Measurements from ENCODE around the gene RAD21L1.

Gene RAD21L1

GRCh38 chr20:1296117-1296610 lies 70.3 kb downstream of the RAD21L1 start:
- no peak for DNase-seq (ENCODE audit: low read depth)

- no peak for DNase-seq (ENCODE audit: low read depth)
Observed at GRCh38 chr20:1296922-1297321, 71.1 kb downstream of the RAD21L1 start.

GRCh38 chr20:1297486-1297885 lies 71.6 kb downstream of the RAD21L1 start:
- DNase-seq (ENCODE audit: low read depth): no peak

GRCh38 chr20:1298166-1298565 lies 72.3 kb downstream of the RAD21L1 start:
- no peak for DNase-seq (ENCODE audit: low read depth)

- no peak for DNase-seq (ENCODE audit: low read depth)
Observed at GRCh38 chr20:1298888-1299511, 73.2 kb downstream of the RAD21L1 start.

GRCh38 chr20:1299522-1299921 lies 73.7 kb downstream of the RAD21L1 start:
- DNase-seq (ENCODE audit: low read depth): no peak

- DNase-seq (ENCODE audit: low read depth): no peak
Observed at GRCh38 chr20:1300083-1300840, 74.4 kb downstream of the RAD21L1 start.

- peak; percentile 10 for DNase-seq (ENCODE audit: low read depth)
Observed at GRCh38 chr20:1301031-1301529, 75.2 kb downstream of the RAD21L1 start.

- DNase-seq (ENCODE audit: low read depth): no peak
Observed at GRCh38 chr20:1302685-1303541, 77.1 kb downstream of the RAD21L1 start.

- no peak for DNase-seq (ENCODE audit: low read depth)
Observed at GRCh38 chr20:1304710-1305515, 79.1 kb downstream of the RAD21L1 start.
